ENCODE data around the gene TMEM184B.

The TMEM184B gene

GRCh38 chr22:38257181-38257580 is 15.6 kb downstream of the TMEM184B start:
- H3K4me3 ChIP-seq (ENCODE audit: low read length), result no peak overlapping the region
- TF ChIP-seq ZNF274 (IDR thresholded peaks at IDR 0.05; ENCODE audit: low read depth, low read length), result no peak

DNA sequence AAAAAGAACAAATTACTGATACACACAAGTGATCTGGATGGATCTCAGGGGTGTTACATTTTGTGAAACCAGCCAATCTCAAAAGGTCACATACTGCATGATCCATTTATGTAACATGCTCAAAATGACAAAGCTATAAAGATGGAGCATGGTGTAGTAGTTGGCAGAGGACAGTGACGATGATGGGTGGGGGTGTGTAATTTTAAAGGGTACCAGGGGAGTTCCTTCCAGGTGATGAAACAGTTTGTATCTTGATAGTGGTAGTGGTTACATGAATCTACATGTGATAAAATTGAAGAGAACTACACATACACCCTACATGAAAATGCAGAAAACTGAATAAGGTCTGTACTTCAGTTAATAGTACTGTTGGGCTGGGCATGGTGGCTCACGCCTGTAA is 17.1 kb downstream of the TMEM184B start:
- TF ChIP-seq ZNF274 (IDR thresholded peaks at IDR 0.05; ENCODE audit: low read depth, low read length), result no peak
- H3K4me3 ChIP-seq (ENCODE audit: low read length), result no peak overlapping the region

DNA sequence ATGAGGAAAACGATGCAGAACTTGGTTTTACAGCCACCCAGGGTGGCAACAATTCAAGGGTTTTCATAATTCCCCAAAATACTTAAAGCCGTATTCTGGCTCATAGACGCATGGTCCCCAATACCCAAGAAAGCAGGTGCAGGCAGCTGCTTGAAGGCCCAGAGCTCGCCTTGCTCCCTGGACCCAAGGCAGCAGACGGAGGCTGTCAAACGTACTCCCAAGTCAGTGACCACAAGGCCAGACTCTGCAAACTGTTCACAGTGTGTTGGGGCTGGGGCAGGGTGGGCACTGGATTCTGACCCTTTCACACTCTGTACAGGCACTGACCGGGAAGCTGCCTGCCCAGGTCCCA is 21.5 kb downstream of the TMEM184B start:
- no peak overlapping the region for H3K4me3 ChIP-seq (ENCODE audit: low read length)
- TF ChIP-seq ZNF274 (IDR thresholded peaks at IDR 0.05; ENCODE audit: low read depth, low read length), result no peak

- H3K4me3 ChIP-seq (ENCODE audit: low read length), result no peak overlapping the region
- TF ChIP-seq ZNF274 (IDR thresholded peaks at IDR 0.05; ENCODE audit: low read depth, low read length), result no peak
Observed at GRCh38 chr22:38250643-38251340, 22.0 kb downstream of the TMEM184B start.

GRCh38 chr22:38249803-38250642 is 22.8 kb downstream of the TMEM184B start:
- TF ChIP-seq ZNF274 (IDR thresholded peaks at IDR 0.05; ENCODE audit: low read depth, low read length), result no peak
- no peak overlapping the region for H3K4me3 ChIP-seq (ENCODE audit: low read length)

- no peak overlapping the region for H3K4me3 ChIP-seq (ENCODE audit: low read length)
- no peak for TF ChIP-seq ZNF274 (IDR thresholded peaks at IDR 0.05; ENCODE audit: low read depth, low read length)
Observed at GRCh38 chr22:38249301-38249700, 23.5 kb downstream of the TMEM184B start.

DNA sequence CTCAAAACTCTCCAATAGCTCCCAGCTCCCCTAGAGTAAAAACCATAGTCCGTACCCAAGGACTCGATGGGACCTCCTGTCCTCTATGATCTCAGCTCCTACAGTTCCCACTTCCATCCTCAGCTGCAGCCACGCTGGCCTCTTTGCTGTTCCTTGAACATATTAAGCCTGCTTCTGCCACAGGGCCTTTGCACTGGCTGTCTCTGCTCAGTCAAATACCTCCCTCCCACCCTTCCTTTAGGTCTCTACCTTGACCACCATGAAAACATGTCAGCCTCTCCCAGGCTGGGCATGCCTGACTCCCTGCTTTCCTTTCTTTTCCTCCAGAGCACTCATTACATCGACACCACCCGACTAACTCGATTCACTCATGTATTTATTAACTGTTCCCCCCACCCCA is 24.5 kb downstream of the TMEM184B start:
- no peak for TF ChIP-seq ZNF274 (IDR thresholded peaks at IDR 0.05; ENCODE audit: low read depth, low read length)

GRCh38 chr22:38247713-38248112 is 25.1 kb downstream of the TMEM184B start:
- no peak for TF ChIP-seq ZNF274 (IDR thresholded peaks at IDR 0.05; ENCODE audit: low read depth, low read length)
- H3K4me3 ChIP-seq (ENCODE audit: low read length), result no peak overlapping the region

More for the DNA sequence above, 24.5 kb downstream of the TMEM184B start:
- no peak overlapping the region for H3K4me3 ChIP-seq (ENCODE audit: low read length)

DNA sequence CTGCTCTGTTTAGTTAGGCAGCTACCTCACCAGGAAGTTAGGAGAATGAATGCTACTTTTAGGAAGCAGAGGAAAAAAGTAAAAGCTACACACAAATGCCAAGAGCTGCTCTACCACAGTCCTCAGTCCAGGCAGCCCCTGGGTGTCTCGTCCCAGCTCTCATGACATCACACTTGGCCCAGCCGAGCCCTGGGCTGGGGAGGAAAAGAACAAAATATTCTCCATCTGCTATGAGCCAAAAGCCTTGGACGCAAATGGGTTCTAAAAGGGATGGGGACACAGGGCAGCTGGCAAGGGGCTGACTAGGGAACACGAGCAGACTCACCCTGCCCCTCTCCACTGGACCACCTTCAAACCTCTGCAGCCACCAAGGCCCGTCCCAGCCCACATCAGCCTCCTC is 26.1 kb downstream of the TMEM184B start:
- no peak for TF ChIP-seq ZNF274 (IDR thresholded peaks at IDR 0.05; ENCODE audit: low read depth, low read length)
- no peak overlapping the region for H3K4me3 ChIP-seq (ENCODE audit: low read length)

DNA sequence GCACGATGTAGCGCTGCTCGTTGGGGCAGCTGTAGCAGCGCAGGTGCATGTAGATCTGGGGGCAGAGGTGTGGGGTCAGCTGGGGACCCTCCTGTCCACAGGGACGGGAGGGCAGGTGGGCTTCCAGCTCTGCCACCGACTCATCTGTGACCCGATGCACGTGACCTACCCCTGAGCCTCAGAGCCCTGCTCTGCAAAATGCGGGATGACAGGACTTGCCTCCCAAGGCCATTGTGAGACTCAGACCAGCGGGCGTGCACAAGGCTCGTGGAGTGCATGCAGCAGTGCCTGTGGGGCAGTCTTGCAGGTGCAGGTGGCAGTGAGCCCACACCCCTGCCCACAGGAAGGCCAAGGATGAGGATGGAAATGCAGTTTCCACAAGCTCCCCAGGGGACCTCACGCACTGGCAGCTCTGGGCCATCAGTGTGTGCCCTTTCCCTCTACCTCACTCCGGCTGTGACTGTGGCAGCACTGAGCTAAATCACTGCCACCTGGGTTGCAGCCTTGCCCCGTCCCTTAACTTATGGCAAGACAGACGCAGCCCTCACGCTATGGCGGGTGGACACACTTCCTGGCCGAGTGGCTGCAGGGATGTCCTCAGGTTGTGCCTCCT is 26.7 kb downstream of the TMEM184B start:
- no peak for TF ChIP-seq ZNF274 (IDR thresholded peaks at IDR 0.05; ENCODE audit: low read depth, low read length)
- no peak overlapping the region for H3K4me3 ChIP-seq (ENCODE audit: low read length)

DNA sequence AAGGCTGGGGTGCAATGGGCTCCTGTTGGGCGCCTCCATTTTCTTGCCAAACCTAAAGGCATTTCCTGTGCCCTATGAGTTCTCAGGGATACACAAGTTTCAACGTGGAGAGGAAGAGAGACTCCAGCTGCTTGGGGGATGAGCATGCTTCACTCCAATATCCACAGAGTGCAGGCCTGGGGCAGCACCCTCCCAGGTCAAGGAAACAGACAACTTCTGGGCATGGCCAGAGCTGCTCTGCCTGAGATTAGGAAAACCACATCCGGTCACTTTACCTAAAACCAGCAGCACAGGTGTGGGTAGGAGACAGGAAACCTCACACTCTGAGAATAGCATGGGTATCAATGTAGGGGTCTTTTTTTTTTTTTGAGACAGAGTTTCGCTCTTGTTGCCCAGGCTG is 28.7 kb downstream of the TMEM184B start:
- no peak overlapping the region for H3K4me3 ChIP-seq (ENCODE audit: low read length)
- no peak for TF ChIP-seq ZNF274 (IDR thresholded peaks at IDR 0.05; ENCODE audit: low read depth, low read length)

DNA sequence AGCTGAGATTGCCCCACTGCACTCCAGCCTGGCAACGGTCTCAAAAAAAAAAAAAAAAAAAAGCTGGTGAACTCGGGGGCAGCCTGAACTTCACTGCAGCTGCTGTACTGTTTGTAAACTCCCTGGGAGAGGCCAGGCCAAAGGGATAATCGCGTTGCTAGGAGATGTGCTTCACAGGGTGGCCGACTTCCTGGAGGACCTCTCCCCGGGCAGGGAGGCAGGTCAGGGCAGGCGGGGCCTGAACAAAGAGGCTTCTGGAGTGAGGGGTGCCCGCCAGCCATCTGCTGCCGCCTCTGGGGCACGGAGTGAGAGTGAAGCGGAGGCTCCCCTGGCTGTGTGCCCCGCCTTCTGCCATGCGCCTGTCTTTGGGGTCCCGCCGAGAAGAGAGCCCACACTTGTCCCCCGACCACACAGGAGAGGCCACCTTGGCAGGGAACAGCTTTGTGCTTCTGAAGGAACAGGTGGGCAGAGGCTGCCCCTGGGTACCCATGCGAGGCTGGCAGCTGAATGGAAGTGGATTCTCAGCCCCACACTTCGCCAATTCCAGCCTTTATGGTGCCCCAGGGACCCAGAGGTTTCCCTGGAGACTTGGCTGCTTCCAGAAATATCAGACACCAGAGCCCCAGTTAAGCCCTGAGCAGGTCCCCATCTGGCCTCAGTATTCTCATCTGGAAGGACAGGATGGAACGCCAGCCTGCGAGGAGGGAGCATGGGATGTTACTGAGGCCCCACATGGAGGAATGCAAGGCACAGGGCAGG is 29.6 kb downstream of the TMEM184B start:
- TF ChIP-seq ZNF274 (IDR thresholded peaks at IDR 0.05; ENCODE audit: low read depth, low read length), result no peak

DNA sequence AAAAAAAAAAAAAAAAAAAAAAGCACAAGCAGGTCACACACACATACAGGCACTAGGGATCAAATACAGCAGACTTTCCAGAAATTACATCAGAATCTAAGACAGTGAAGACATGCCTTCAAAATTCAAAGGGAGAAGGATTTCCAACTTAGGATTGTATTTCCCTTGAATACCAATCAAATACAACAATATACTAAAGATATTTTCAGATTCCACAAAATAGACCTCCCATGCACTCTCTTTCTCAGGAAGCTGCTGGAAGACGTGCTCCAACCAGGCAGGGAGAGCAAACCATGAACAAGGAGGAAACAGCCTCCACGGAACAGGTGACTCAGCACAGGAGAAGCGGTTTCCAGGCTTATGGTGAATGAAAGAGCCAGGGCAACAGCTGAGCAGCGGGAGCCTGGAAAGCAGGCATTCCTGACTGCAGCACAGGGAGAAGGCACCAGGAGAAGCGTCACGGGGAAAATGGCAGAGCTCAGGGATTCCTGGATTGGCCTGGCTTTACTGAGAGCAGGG is 32.0 kb downstream of the TMEM184B start:
- no peak for TF ChIP-seq ZNF274 (IDR thresholded peaks at IDR 0.05; ENCODE audit: low read depth, low read length)
- no peak overlapping the region for H3K4me3 ChIP-seq (ENCODE audit: low read length)

More for the DNA sequence above, 29.6 kb downstream of the TMEM184B start:
- no peak overlapping the region for H3K4me3 ChIP-seq (ENCODE audit: low read length)
